Daoy (cell line): ENCODE measurements around the gene LIX1L. TPM values are rescaled to one million over a fixed set of nuclear protein-coding genes. Genes with fewer than 3 reads are reported as not detected.
A peak's percentile ranks its signal among the peaks of the same experiment; 100 is the strongest.

Experiments used
- DNase-seq: peaks from one replicate; pipeline ENCODE4 v3.0.0-alpha.2; 2015; ENCODE audit warnings: low read depth
- total RNA-seq: library from RNA; depleted of rRNA; stranded (reverse); fragments of >200 nt; shearing (Covaris generic); gene quantifications from 2 replicates; pipeline ENCODE4 v1.2.3, GENCODE V29; 2014; rRNA removed

The LIX1L gene
- total RNA-seq, 1 experiment from 2014 or later: 21.0 TPM

DNA sequence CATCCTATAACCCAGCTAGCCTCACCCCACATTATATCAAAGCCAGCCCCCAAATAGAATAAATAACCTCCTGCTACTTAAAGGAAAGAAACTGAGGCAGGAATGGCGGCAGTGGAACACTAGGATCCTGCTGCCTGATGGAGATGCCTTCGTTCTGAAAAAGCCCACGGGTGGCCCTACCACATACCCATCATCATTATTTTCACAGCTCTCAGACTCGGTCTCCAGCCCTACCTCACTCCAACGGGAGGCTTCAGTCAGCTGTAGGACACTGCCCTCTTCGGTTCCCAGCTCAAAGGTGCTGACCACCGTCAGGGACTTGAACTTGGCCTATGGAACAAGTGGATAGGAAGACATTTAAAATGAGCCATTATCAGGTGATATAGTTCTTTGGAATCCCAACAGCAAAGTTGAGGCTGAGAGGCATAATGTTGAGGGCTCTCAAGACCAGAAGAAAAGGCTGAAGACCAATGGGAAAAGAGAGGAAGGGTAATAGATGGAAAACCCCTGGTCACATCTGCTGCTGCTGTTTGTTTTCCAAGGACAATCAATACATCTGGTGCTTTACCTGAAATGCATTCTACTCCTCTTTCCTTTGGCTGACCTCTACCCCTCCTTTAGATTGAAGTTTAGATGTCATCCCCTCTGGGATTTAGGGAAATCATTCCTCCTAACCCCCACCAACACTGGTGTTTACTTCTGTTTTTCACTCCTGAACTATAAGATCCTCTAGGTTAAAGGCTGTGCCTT is 64.3 kb downstream of the LIX1L start:
- DNase-seq: no peak

DNA sequence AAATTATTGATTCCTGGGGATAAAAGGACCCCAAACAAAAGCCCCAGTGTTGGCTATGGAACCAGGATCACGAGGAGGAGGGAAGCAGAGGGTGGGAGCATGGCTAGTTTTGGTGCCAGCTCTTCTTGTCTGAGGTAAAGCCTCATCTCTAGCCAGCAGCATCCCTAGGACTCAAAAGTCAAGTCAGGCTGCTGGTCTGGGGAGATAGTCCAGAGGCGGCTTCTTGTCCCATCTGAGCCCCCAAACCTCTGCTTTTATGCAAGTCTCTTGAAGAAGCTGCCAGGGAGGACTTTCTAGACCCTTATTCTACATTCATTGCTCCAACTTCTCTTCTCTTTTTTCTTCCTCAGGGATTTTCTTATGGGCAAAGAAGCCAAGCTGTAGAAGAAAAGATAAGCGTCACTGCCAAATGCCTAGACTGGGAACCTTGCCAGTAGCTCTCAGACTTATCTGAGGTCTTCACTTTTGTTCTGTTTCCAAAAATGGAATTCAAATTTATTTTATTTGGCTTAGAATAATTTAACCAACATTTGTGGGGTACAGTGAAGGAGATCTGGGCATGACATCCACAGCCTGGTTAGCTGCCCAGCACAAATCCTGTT is 65.2 kb downstream of the LIX1L start:
- peak; percentile 61 for DNase-seq

DNA sequence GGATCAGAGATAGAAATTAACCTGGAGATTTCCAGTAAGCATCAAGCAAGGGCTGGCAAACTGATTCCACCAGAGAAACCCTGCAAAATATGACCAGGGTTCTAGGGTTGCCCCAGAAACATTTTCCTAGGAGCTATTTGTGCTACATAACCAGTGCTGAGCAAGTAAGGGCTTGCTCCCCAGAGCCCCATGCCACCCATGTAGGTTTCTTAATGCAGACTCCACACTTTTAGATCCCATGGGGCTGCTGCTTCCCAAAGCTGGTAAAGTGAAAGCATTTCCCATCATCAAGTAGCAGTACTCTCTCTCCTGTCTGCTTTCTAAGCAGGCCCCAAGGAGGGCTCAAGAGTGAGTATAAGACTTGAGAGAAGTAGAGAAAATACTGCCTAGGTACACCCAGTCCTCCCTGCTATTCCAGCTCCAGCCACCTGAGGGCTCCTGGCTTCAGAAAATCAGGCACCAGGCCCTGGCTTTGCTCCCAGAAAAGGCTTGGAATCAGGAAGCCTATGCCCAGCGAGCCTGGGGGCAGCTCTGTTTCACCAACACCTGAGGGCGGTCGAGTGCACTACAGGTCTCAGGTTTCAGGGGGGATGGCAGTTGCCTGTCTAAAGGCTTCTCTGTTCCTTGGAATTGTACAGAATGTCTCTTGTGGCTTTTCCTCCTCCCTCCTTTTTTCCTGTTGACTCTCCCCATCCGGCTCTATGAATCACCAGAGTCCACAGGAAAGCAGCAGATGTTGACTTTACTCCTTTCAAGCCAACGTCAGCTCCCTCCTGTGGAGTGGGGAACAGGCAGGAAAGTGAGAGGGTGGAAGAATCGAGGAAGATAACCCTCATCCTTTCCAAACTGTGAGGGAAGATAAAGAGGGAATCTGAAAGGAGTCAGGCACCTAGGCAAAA is 66.0 kb downstream of the LIX1L start:
- peak; percentile 99 for DNase-seq

DNA sequence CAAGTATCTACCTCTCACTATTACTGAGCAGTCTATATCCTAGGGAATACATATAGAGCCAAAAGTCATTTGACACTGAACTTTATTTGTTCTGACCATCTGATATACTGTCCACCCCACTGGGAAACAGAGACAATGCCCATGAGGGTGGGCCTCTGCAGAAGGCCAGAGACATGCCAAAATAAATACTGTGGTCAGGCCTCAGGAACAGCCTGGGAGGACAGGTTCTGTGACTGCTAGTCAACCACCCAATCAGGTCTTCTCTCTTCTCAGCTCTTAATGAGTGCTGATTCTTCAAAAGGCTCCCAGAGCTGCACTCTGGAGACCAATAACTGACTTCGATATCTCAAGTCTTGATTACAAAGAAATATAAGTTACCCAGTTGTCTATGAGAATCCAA is 66.7 kb downstream of the LIX1L start:
- peak; percentile 44 for DNase-seq

DNA sequence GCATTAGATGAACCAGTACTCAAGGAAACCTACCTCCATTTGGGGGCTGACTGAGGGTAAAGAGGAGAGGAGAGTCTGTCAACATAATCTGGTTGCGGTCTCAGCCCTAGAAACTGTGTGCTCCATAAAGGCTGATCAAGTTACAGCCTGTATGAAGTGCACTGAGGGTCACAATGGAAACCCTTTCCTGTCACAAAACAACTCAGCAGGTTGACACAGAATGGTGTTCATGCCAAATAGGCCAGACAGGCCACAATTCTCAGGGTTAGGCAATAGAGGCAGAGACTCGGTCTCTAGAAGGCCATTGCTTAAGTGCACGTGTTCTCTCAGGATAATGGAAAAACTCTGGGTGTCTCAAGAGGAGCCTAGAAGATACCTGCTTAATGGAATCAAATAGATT is 68.1 kb downstream of the LIX1L start:
- DNase-seq: no peak

DNA sequence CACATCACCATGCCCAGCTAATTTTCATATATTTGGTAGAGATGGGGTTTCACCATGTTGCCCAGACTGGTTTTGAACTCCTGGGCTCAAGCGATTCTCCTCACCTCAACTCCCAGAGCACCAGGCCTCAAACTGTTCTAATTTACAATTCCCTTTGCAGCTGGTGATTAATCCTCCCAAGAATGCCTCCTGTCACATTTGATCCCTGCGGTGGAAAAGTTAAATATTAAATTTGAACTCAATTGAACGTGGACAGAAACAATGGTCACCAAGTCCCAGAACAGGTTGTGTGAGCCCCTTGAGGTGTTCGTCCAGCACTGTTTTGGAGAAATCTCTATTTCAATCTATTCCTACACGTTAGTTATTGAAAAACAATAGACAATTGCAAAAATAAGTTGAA is 70.2 kb downstream of the LIX1L start:
- DNase-seq: no peak

DNA sequence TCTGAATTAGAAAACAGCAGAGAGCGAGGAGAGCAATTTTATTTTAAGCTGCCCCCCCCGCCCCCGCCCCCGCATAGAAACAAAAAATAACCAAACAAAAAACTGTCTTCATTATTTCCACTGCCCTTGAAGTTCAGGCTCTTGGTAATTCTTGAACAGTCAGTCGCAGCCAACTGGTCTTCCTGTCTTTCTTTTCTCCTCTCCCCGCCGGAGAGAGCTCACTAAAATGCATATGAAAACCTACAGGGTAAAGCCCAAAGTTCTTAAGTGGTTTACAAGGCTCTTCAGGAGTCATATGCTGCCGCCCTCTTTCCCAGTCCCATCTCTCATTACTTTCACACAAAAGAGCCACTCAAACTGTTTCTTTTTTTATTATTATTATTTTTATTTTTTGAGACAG is 71.0 kb downstream of the LIX1L start:
- DNase-seq: no peak

DNA sequence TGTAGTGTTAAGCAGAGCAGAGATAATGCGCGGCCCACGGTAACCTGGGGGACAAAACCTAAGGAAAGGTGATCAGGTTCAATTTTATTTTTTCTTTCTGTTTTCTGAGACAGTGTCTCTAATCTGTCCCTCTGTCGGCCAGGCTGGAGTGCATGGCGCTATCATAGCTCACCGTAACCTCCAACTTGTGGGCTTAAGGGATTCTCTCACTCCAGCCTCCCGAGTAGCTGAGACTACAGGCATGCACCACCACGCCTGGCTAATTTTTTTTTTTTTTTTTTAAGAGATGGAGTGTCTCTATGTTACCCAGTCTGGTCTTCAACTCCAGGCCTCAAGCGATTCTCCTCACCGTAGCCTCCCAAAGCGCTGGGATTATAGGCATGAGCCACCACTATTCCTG is 71.4 kb downstream of the LIX1L start:
- DNase-seq: no peak

DNA sequence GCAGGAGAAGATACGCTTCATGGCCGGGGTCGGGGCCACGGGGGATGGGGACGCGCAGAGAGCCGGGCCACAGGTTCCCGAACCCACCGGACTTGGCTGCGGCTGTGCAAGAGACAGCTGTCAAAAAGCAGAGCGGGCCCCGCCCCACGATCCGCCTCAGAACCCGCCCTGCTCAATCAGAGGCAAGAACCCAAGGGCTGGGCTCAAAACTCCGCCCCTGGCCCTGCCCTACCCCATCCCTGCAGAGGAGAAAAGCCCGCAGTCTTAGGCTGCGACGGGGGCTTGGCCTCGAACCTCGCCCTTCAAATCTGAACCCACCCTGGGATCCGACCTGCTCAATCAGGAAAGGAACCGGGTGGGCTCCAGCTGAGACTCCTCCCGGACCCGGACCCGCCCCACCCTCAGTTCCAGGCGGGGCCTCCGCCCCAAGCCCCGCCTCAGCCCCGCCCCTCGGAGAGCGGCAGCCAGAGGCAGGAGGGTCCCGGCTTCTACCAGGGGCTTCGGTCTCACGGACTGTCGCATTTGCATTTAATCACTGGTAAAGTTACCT is 72.0 kb downstream of the LIX1L start, which contains the start of gene ANKRD35:
Gene ANKRD35 (minus strand): TSS at position 129 of the 550 bp plus-strand sequence. CDS start 108 bp downstream, at position 21.
- DNase-seq: peak; percentile 81

DNA sequence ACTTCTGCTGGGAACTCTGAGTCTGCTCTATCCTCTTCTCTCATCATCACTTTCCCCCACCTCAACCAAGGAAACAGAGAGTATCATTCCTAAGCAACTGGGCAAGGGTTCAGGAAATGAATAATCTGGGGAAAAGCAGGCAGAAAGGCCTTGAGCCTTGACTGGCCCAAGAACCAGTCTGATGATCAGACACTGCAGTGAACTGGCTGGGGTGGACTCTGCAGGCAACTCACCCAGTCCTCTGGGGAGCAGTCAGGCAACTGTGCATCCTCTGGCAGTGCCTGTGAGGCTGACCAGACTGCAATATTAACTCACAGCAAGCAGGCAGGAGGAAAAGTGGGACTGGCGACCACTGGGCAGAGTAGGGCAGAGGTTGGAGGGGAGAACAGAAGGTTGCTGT is 73.1 kb downstream of the LIX1L start:
- no peak for DNase-seq

Other genes starting within 250 kb of the LIX1L start
- not detected in 2 replicates for gene CD160, start 238.5 kb downstream of the LIX1L start, total RNA-seq
- 7.2 and 8.9 TPM in 2 replicates for gene RNF115, start 133.9 kb downstream of the LIX1L start, total RNA-seq
- 65.1 and 69.7 TPM in 2 replicates for gene POLR3C, start 133.8 kb downstream of the LIX1L start, total RNA-seq
- 1.8 and 3.2 TPM in 2 replicates for gene NUDT17, start 112.4 kb downstream of the LIX1L start, total RNA-seq
- gene PIAS3, start 98.9 kb downstream of the LIX1L start, total RNA-seq: 3.9 and 10.2 TPM in 2 replicates
- not detected in 2 replicates for gene ANKRD35, start 72.2 kb downstream of the LIX1L start, total RNA-seq
- 0.27 and 0.40 TPM in 2 replicates for gene ITGA10, start 48.0 kb downstream of the LIX1L start, total RNA-seq
- 17.8 and 21.6 TPM in 2 replicates for gene PEX11B, start 39.3 kb downstream of the LIX1L start, total RNA-seq
- gene RBM8A, start 30.5 kb downstream of the LIX1L start, total RNA-seq: 596 and 830 TPM in 2 replicates
- 0.63 TPM in 1 of 2 replicates, not detected in the other for gene ANKRD34A, start 6.6 kb upstream of the LIX1L start, total RNA-seq
- 9.0 and 12.6 TPM in 2 replicates for gene POLR3GL, start 6.7 kb upstream of the LIX1L start, total RNA-seq
- gene TXNIP, start 38.6 kb upstream of the LIX1L start, total RNA-seq: 2.6 and 2.8 TPM in 2 replicates
- not detected in 2 replicates for gene HJV, start 63.7 kb upstream of the LIX1L start, total RNA-seq
- 0.46 and 1.0 TPM in 2 replicates for gene NBPF10, start 186.8 kb upstream of the LIX1L start, total RNA-seq